ENCODE data around the gene DOCK3. TPM values are rescaled to one million over a fixed set of nuclear protein-coding genes. Genes with fewer than 3 reads are reported as not detected.

Gene DOCK3
- total and polyA plus RNA-seq, 2 of the 4 experiments (the other 2 are of a cell fraction): under 0.01 to 0.12 TPM

DNA sequence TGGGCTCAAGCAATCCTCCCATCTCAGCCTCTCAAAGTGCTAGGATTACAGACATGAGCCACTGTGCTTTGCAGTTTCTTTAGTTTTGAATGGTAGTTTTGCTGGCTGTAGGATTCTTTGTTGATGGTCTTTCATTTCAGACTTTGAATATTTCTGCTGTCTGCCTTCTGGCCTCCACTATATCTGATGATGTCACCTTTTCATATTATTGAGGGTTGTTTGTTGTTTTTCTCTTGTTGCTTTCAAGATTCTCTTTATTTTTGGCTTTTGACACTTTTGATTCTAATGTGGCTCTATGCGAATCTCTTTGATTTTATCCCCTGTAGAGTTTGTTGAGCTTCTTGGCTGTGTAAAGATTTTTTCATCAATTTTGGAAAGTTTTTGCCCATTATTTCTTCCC is 631.4 kb downstream of the DOCK3 start:
- Histone ChIP-seq H3K27ac (ENCODE audit: insufficient read depth, low read length) (no peak overlapping the region), H2BK15ac (ENCODE audit: low read depth, low read length) (no peak overlapping the region), H3K4me2 (ENCODE audit: low read depth, low read length) (no peak overlapping the region), H3K9me3 (ENCODE audit: control insufficient read depth, insufficient read depth, low read length) (no peaks in the 10 kb centered on the region), H3K18ac (ENCODE audit: low read depth, low read length) (no peak overlapping the region), H4K20me1 (ENCODE audit: insufficient read depth, low read length) (no peaks in the 10 kb centered on the region), H4K91ac (ENCODE audit: insufficient read depth, low read depth, low read length) (no peak overlapping the region), H3K9me1 (ENCODE audit: insufficient read depth, low read length) (no peaks in the 10 kb centered on the region), H2BK5ac (ENCODE audit: low read depth, low read length, poor library complexity, severe bottlenecking) (no peak overlapping the region), H4K5ac (ENCODE audit: low read depth, low read length) (no peak overlapping the region), H2BK20ac (ENCODE audit: low read depth, low read length) (no peak overlapping the region), H2AFZ (replicated peaks; ENCODE audit: low read length, poor library complexity) (no peak overlapping the region), H3K79me1 (ENCODE audit: low read depth in 1 of 2, low read length in 2 of 2) (no peaks in the 10 kb centered on the region), H2AK5ac (ENCODE audit: low read depth, low read length) (no peak overlapping the region), H3K14ac (replicated peaks; ENCODE audit: low read depth, low read length) (no peak overlapping the region), H3K9ac (ENCODE audit: low read depth, low read length) (no peak overlapping the region), H2AK9ac (replicated peaks; ENCODE audit: low read depth, low read length, poor library complexity) (no peak overlapping the region), H3K36me3 (ENCODE audit: control insufficient read depth, insufficient read depth, low read length) (no peaks in the 10 kb centered on the region), H3K4ac (ENCODE audit: low read depth, low read length) (no peak overlapping the region), H3K4me3 (ENCODE audit: insufficient read depth, low read depth, low read length) (no peak overlapping the region), H3K56ac (ENCODE audit: extremely low read depth, insufficient read depth, low read length) (no peak overlapping the region), H2BK120ac (ENCODE audit: low read depth, low read length) (no peak overlapping the region), H3K23ac (ENCODE audit: low read depth, low read length) (no peak overlapping the region), H3K4me1 (ENCODE audit: control insufficient read depth, insufficient read depth, low read length) (no peaks in the 10 kb centered on the region), H4K8ac (ENCODE audit: low read depth in 2 of 2, low read length in 2 of 2) (no peak overlapping the region), H3K27me3 (ENCODE audit: control insufficient read depth, insufficient read depth, low read length) (peaks cover 3% of the 10 kb centered on the region)
- dilution Hi-C loops (cut with HindIII; ENCODE audit: low sequenced_read_pairs, unreplicated experiment): no loop called here
- ATAC-seq (ENCODE audit: low read depth) (no peak), DNase-seq (no peak)
- intact Hi-C loops (cut with micrococcal nuclease): no loop called here
- in situ Hi-C loops (cut with MboI; ENCODE audit: low sequenced_read_pairs): no loop called here
- no CpG with 5 or more reads among the region's 1 CpG for WGBS, 2 experiments (ENCODE audit: extremely low coverage in 2 of 2, insufficient read length in 1 of 2)
- ChIA-PET POLR2A (ENCODE audit: unreplicated experiment) (no interaction called here), CTCF (no interaction called here)
- no peak for TF ChIP-seq MXI1 (IDR thresholded peaks at IDR 0.05; ENCODE audit: borderline replicate concordance, low read depth, low read length)
- no peak for TF ChIP-seq RFX5 (IDR thresholded peaks at IDR 0.05; ENCODE audit: low read depth, low read length)
- TF ChIP-seq MAFK (IDR thresholded peaks at IDR 0.05; ENCODE audit: low read depth, low read length): no peak
- TF ChIP-seq MAZ (IDR thresholded peaks at IDR 0.05; ENCODE audit: borderline replicate concordance, low read depth, low read length): no peak
- no TSS peak for BruUV-seq (replicated peaks)

All from IMR-90 (cell line).